ENCODE measurements around the gene PRPSAP1. TPM values are rescaled to one million over a fixed set of nuclear protein-coding genes. Genes with fewer than 3 reads are reported as not detected.

PRPSAP1 gene
- 99.6 TPM for total RNA-seq (2021; ENCODE audit: unreplicated experiment)
- 92.9 TPM for polyA plus RNA-seq (2012; ENCODE audit: insufficient read length)
- percentile 64 among the genes with signal in this experiment for Bru-seq, nascent RNA
- BruChase-seq, experiment 1, labeled RNA remaining after a 2-hour chase: percentile 67 among the genes with signal in this experiment
- BruChase-seq, experiment 2, labeled RNA remaining after a 6-hour chase: percentile 77 among the genes with signal in this experiment
- long read RNA-seq, transcript PRPSAP1-206 (10 exons, 3,660 nt): major isoform, 115 of 188 reads
- long read RNA-seq, partial matches to known transcripts: 35 of 188 reads
- long read RNA-seq, other reads (novel, unspliced or antisense): 31 of 188 reads

GRCh38 chr17:76353599-76354316 lies at the start of gene PRPSAP1:
TSS of gene PRPSAP1 (minus strand) at chr17:76353916. CDS start at chr17:76353703, 213 bp downstream.
- DNase-seq (ENCODE audit: low read depth, low spot score) (peak; percentile 74), ATAC-seq (peak; percentile 97)
- ChIA-PET POLR2A (interaction anchor here (0.5 kb wide), 1 partner anchor 457 kb away, joined by 6 read pairs; the partner anchor contains the start of gene TRIM65), CTCF (interaction anchor here (0.6 to 1.4 kb wide), 8 partner anchors 12 to 235 kb away, joined by 4 to 11 read pairs (median 5); no protein-coding TSS in a partner anchor)
- BruUV-seq (replicated peaks): no TSS peak
- Histone ChIP-seq H3K4me3 (ENCODE audit: low read depth in 2 of 2, low read length in 2 of 2) (peak within 1 kb of the TSS; percentile 78 to 89), H3K27ac (ENCODE audit: low read length) (peak within 1 kb of the TSS; percentile 94), H3K36me3 (ENCODE audit: control insufficient read depth, insufficient read depth, low read length) (peaks cover 3% of the 10 kb centered on the region; the same call in 1 of the 2 replicates), H3K4me1 (ENCODE audit: control insufficient read depth, insufficient read depth, low read length) (peaks cover 16% of the 10 kb centered on the region), H3K9me3 (ENCODE audit: control insufficient read depth, insufficient read depth, low read depth, low read length) (no peaks in the 10 kb centered on the region), H3K27me3 (ENCODE audit: control insufficient read depth, insufficient read depth, low read length) (no peaks in the 10 kb centered on the region)
- peak; percentile 89 for TF ChIP-seq POLR2AphosphoS5 (IDR thresholded peaks at IDR 0.05; ENCODE audit: low read depth, low read length)
- peak; percentile 87 for TF ChIP-seq SIN3A (IDR thresholded peaks at IDR 0.05; ENCODE audit: borderline replicate concordance, insufficient read depth, low read depth, low read length)
- no peak for TF ChIP-seq REST (IDR thresholded peaks at IDR 0.05; ENCODE audit: insufficient read depth in 1 of 2, low read depth in 2 of 2, low read length in 1 of 2)
- peak; percentile 61; the same call in 1 of the 2 replicates for TF ChIP-seq TCF7L2 (IDR thresholded peaks at IDR 0.05; ENCODE audit: low read depth, low read length)
- no peak for TF ChIP-seq CTCF (IDR thresholded peaks at IDR 0.05)
- intact Hi-C loops (cut with micrococcal nuclease; ENCODE audit: unreplicated experiment) (no loop called here), in situ Hi-C loops (cut with HindIII; ENCODE audit: low pct_unique_long_range_greater_than_20kb, low sequenced_read_pairs) (no loop called here)

- Histone ChIP-seq H3K27ac (ENCODE audit: low read length) (no peak overlapping the region), H3K4me1 (ENCODE audit: control insufficient read depth, insufficient read depth, low read length) (no peaks in the 10 kb centered on the region), H3K9me3 (ENCODE audit: control insufficient read depth, insufficient read depth, low read depth, low read length) (no peaks in the 10 kb centered on the region), H3K27me3 (ENCODE audit: control insufficient read depth, insufficient read depth, low read length) (no peaks in the 10 kb centered on the region), H3K36me3 (ENCODE audit: control insufficient read depth, insufficient read depth, low read length) (peaks cover 2% of the 10 kb centered on the region), H3K4me3 (ENCODE audit: low read depth in 2 of 2, low read length in 2 of 2) (no peak overlapping the region)
- POLR2A ChIA-PET: no interaction called here
- intact Hi-C loops (cut with micrococcal nuclease; ENCODE audit: unreplicated experiment) (no loop called here), in situ Hi-C loops (cut with HindIII; ENCODE audit: low pct_unique_long_range_greater_than_20kb, low sequenced_read_pairs) (no loop called here)
- TF ChIP-seq TCF7L2 (IDR thresholded peaks at IDR 0.05; ENCODE audit: low read depth, low read length) (no peak), CTCF (IDR thresholded peaks at IDR 0.05) (no peak), POLR2AphosphoS5 (IDR thresholded peaks at IDR 0.05; ENCODE audit: low read depth, low read length) (no peak), REST (IDR thresholded peaks at IDR 0.05; ENCODE audit: insufficient read depth in 1 of 2, low read depth in 2 of 2, low read length in 1 of 2) (no peak)
- BruUV-seq (replicated peaks): no TSS peak
- CTCF ChIA-PET: no interaction called here
- DNase-seq (ENCODE audit: low read depth, low spot score) (no peak), ATAC-seq (no peak)
These were observed 49.0 kb upstream of the PRPSAP1 start for GRCh38 chr17:76402711-76403110.
